Stimulated activated naive B cell treated with anti-CD40 and anti-IgM and Interleukin-4, amounts not matched to agents 10 μg/mL and 1 μg/mL and 100 μg/mL, for 72 hours (primary cell): ENCODE measurements around the gene LRRC8D.
"Not testable (repeated sequence)": the region's sequence is repeated elsewhere in the genome, so short reads cannot be mapped to it uniquely, and the experiment has no call there.

ENCODE experiments used
- ATAC-seq, 2 donors: fragments of 150-1000 bp; cut with Tn5 transposase; replicated peaks; 2 replicates each; pipeline ENCODE4 v1.10.0; 2021; ENCODE audit warnings: moderate library complexity in 1 of 2
- DNase-seq: peaks from one replicate; pipeline ENCODE4 v3.0.0; 2021
- H3K27ac Mint-ChIP-seq: one replicate; pipeline ENCODE4 v1.8.0; 2022; ENCODE audit warnings: mild to moderate bottlenecking, mixed read lengths
- H3K27me3 Mint-ChIP-seq, 2 donors: one replicate each; pipeline ENCODE4 v1.8.0; 2022; ENCODE audit warnings: mixed read lengths in 2 of 2
- H3K36me3 Mint-ChIP-seq, 2 donors: one replicate each; pipeline ENCODE4 v1.8.0; 2022; ENCODE audit warnings: mixed read lengths in 2 of 2, mild to moderate bottlenecking in 1 of 2
- H3K4me1 Mint-ChIP-seq, 2 donors: one replicate each; pipeline ENCODE4 v1.8.0; 2022; ENCODE audit warnings: mixed read lengths in 2 of 2, mild to moderate bottlenecking in 1 of 2
- H3K4me3 Mint-ChIP-seq, 2 donors: one replicate each; pipeline ENCODE4 v1.8.0; 2022; ENCODE audit warnings: mild to moderate bottlenecking in 2 of 2, mixed read lengths in 2 of 2, moderate library complexity in 1 of 2
- H3K9me3 Mint-ChIP-seq, 2 donors: one replicate each; pipeline ENCODE4 v1.8.0; 2022; ENCODE audit warnings: mixed read lengths in 2 of 2, mild to moderate bottlenecking in 1 of 2

LRRC8D gene

GRCh38 chr1:89820422-89821321 lies at the start of gene LRRC8D:
LRRC8D (plus strand) TSS chr1:89821032; CDS start chr1:89933069, 112,037 bp downstream.
- H3K36me3 Mint-ChIP-seq, result peaks cover 11 to 19% of the 10 kb centered on the region in 2 donors
- no peaks in the 10 kb centered on the region for H3K9me3 Mint-ChIP-seq
- H3K4me3 Mint-ChIP-seq, result peak within 1 kb of the TSS; percentile 95

GRCh38 chr1:89771991-89772560 lies 48.8 kb upstream of the LRRC8D start:
- no peak for ATAC-seq
- no peak for DNase-seq
- no peak overlapping the region for H3K27ac Mint-ChIP-seq
- H3K4me3 Mint-ChIP-seq, result no peak overlapping the region
- H3K9me3 Mint-ChIP-seq, result no peaks in the 10 kb centered on the region
- H3K4me1 Mint-ChIP-seq, result peaks cover 0 to 3% of the 10 kb centered on the region in 2 donors
- peaks cover 0 to 7% of the 10 kb centered on the region in 2 donors for H3K27me3 Mint-ChIP-seq
- H3K36me3 Mint-ChIP-seq, result no peaks in the 10 kb centered on the region

More at GRCh38 chr1:89820422-89821321, at the start of gene LRRC8D:
- H3K27me3 Mint-ChIP-seq, result no peaks in the 10 kb centered on the region
- DNase-seq, result peak; percentile 77
- peaks cover 41 to 64% of the 10 kb centered on the region in 2 donors for H3K4me1 Mint-ChIP-seq
- ATAC-seq, result peak; percentile 83 to 86
- H3K27ac Mint-ChIP-seq, result peak within 1 kb of the TSS; percentile 94

GRCh38 chr1:89776104-89776503 lies 44.7 kb upstream of the LRRC8D start:
- not testable (repeated sequence) for H3K27me3 Mint-ChIP-seq, H3K4me3 Mint-ChIP-seq, H3K4me1 Mint-ChIP-seq, H3K36me3 Mint-ChIP-seq, H3K9me3 Mint-ChIP-seq, ATAC-seq, DNase-seq, H3K27ac Mint-ChIP-seq

GRCh38 chr1:89777271-89777670 lies 43.6 kb upstream of the LRRC8D start:
- ATAC-seq, H3K36me3 Mint-ChIP-seq: not testable (repeated sequence)
- H3K4me1 Mint-ChIP-seq, result peaks cover 13 to 19% of the 10 kb centered on the region in 2 donors

GRCh38 chr1:89779151-89779940 lies 41.5 kb upstream of the LRRC8D start:
- Mint-ChIP-seq H3K4me1 (peaks cover 13 to 21% of the 10 kb centered on the region in 2 donors), H3K27me3 (peaks cover 0 to 5% of the 10 kb centered on the region in 2 donors), H3K27ac (no peak overlapping the region), H3K36me3 (no peaks in the 10 kb centered on the region), H3K9me3 (no peaks in the 10 kb centered on the region), H3K4me3 (no peak overlapping the region)
- no peak for DNase-seq
- ATAC-seq, result no peak

More at GRCh38 chr1:89777271-89777670, 43.6 kb upstream of the LRRC8D start:
- H3K27me3 Mint-ChIP-seq, H3K27ac Mint-ChIP-seq, DNase-seq, H3K4me3 Mint-ChIP-seq, H3K9me3 Mint-ChIP-seq: not testable (repeated sequence)

- DNase-seq, result no peak
- Mint-ChIP-seq H3K27ac (peak overlapping the region; percentile 17), H3K4me3 (peak overlapping the region in 1 of 2 donors; percentile 53), H3K36me3 (no peaks in the 10 kb centered on the region), H3K4me1 (peaks cover 11 to 21% of the 10 kb centered on the region in 2 donors), H3K27me3 (peaks cover 0 to 5% of the 10 kb centered on the region in 2 donors), H3K9me3 (no peaks in the 10 kb centered on the region)
- ATAC-seq, result no peak
Observed at GRCh38 chr1:89780721-89781120, 40.1 kb upstream of the LRRC8D start.

GRCh38 chr1:89781494-89782126 lies 39.2 kb upstream of the LRRC8D start:
- Mint-ChIP-seq H3K4me3 (peak overlapping the region; percentile 40 to 57), H3K9me3 (no peaks in the 10 kb centered on the region), H3K4me1 (peaks cover 10 to 21% of the 10 kb centered on the region in 2 donors), H3K36me3 (no peaks in the 10 kb centered on the region), H3K27me3 (peaks cover 0 to 5% of the 10 kb centered on the region in 2 donors), H3K27ac (peak overlapping the region; percentile 60)
- DNase-seq (peak; percentile 49), ATAC-seq (peak; percentile 93 to 96)

GRCh38 chr1:89786628-89787214 lies 34.1 kb upstream of the LRRC8D start:
- Mint-ChIP-seq H3K27ac (no peak overlapping the region), H3K4me1 (peaks cover 0 to 7% of the 10 kb centered on the region in 2 donors), H3K9me3 (no peaks in the 10 kb centered on the region), H3K4me3 (no peak overlapping the region), H3K27me3 (peaks cover 0 to 5% of the 10 kb centered on the region in 2 donors), H3K36me3 (no peaks in the 10 kb centered on the region)
- ATAC-seq, result no peak
- DNase-seq, result no peak

GRCh38 chr1:89790592-89790991 lies 30.2 kb upstream of the LRRC8D start:
- Mint-ChIP-seq H3K4me1 (no peaks in the 10 kb centered on the region), H3K27ac (no peak overlapping the region), H3K4me3 (no peak overlapping the region), H3K27me3 (no peaks in the 10 kb centered on the region), H3K36me3 (no peaks in the 10 kb centered on the region), H3K9me3 (no peaks in the 10 kb centered on the region)
- no peak for DNase-seq
- no peak for ATAC-seq

- H3K4me1 Mint-ChIP-seq, result no peaks in the 10 kb centered on the region
- no peak for ATAC-seq
- no peaks in the 10 kb centered on the region for H3K36me3 Mint-ChIP-seq
- H3K27me3 Mint-ChIP-seq, result no peaks in the 10 kb centered on the region
- no peak for DNase-seq
- no peak overlapping the region for H3K4me3 Mint-ChIP-seq
- H3K9me3 Mint-ChIP-seq, result no peaks in the 10 kb centered on the region
- no peak overlapping the region for H3K27ac Mint-ChIP-seq
Observed at GRCh38 chr1:89791064-89791726, 29.6 kb upstream of the LRRC8D start.

GRCh38 chr1:89794406-89794805 lies 26.4 kb upstream of the LRRC8D start:
- ATAC-seq (no peak), DNase-seq (no peak)
- no peaks in the 10 kb centered on the region for H3K9me3 Mint-ChIP-seq
- H3K36me3 Mint-ChIP-seq, result no peaks in the 10 kb centered on the region
- no peak overlapping the region for H3K27ac Mint-ChIP-seq
- H3K4me3 Mint-ChIP-seq, result no peak overlapping the region
- peaks cover 0 to 8% of the 10 kb centered on the region in 2 donors for H3K27me3 Mint-ChIP-seq
- peaks cover 6 to 8% of the 10 kb centered on the region in 2 donors for H3K4me1 Mint-ChIP-seq

GRCh38 chr1:89795571-89795970 lies 25.3 kb upstream of the LRRC8D start:
- not testable (repeated sequence) for ATAC-seq, DNase-seq, H3K4me3 Mint-ChIP-seq, H3K27me3 Mint-ChIP-seq, H3K36me3 Mint-ChIP-seq, H3K9me3 Mint-ChIP-seq, H3K27ac Mint-ChIP-seq
- H3K4me1 Mint-ChIP-seq, result peaks cover 13 to 19% of the 10 kb centered on the region in 2 donors

GRCh38 chr1:89797876-89798275 lies 23.0 kb upstream of the LRRC8D start:
- peaks cover 13 to 19% of the 10 kb centered on the region in 2 donors for H3K4me1 Mint-ChIP-seq
- not testable (repeated sequence) for H3K9me3 Mint-ChIP-seq, H3K4me3 Mint-ChIP-seq, H3K36me3 Mint-ChIP-seq, DNase-seq, ATAC-seq, H3K27me3 Mint-ChIP-seq, H3K27ac Mint-ChIP-seq
